Stomach (tissue), 9 donors: ENCODE results near the gene HUNK. TPM values are rescaled to one million over a fixed set of nuclear protein-coding genes. Genes with fewer than 3 reads are reported as not detected.

ENCODE experiments used
- DNase-seq, 2 donors: peaks; one replicate each; pipeline versions ENCODE4 v3.0.0 to v3.0.0-alpha.2; 2013 to 2019
- H3K27ac ChIP-seq, 5 donors: fragments of 200-600 bp in 4 of 5; sonication (generic) in 4 of 5; one replicate each; pipeline ENCODE4 v1.5.1; 2013 to 2019; ENCODE audit warnings: mild to moderate bottlenecking in 1 of 5, moderate library complexity in 1 of 5
- H3K27me3 ChIP-seq, 3 donors: fragments of 200-600 bp; sonication (generic); one replicate each; pipeline ENCODE4 v1.5.1; 2017 to 2019; ENCODE audit warnings: mixed run types in 1 of 3
- H3K36me3 ChIP-seq, 4 donors: fragments of 200-600 bp; sonication (generic); 1 replicate in 3 of 4; 2 replicates in 1 of 4; pipeline ENCODE4 v1.5.1; 2016 to 2019
- H3K4me1 ChIP-seq, 4 donors: fragments of 200-600 bp; sonication (generic); one replicate each; pipeline ENCODE4 v1.5.1; 2016 to 2019
- H3K4me3 ChIP-seq, 4 donors: fragments of 200-600 bp; sonication (generic) in 3 of 4; one replicate each; pipeline ENCODE4 v1.5.1; 2016 to 2019; ENCODE audit warnings: mild to moderate bottlenecking in 1 of 4
- H3K9me3 ChIP-seq, 4 donors: fragments of 200-600 bp; sonication (generic); one replicate each; pipeline ENCODE4 v1.5.1; 2016 to 2019
- EP300 ChIP-seq: sonication (generic); formaldehyde crosslinking; IDR thresholded peaks from one replicate; pipeline ENCODE4 v1.6.1; 2017; ENCODE audit warnings: antibody characterized with exemption
- POLR2A ChIP-seq, 4 donors: fragments of 450-650 bp; IDR thresholded peaks; one replicate each; pipeline ENCODE4 v1.6.1; 2016; ENCODE audit warnings: antibody characterized with exemption in 4 of 4, control low read depth in 2 of 4, mild to moderate bottlenecking in 1 of 4, moderate library complexity in 1 of 4
- POLR2AphosphoS5 ChIP-seq, 3 donors: sonication (generic); formaldehyde crosslinking; IDR thresholded peaks; one replicate each; pipeline ENCODE4 v1.6.1; 2016; ENCODE audit warnings: antibody characterized with exemption in 3 of 3
- WGBS, 5 donors: extraction: QIAGEN DNeasy Blood & Tissue Kit in 3 of 5; methylation state at CpG; one replicate each; pipeline versions ENCODE4 v1.1.5 to v1.1.7; 2013 to 2018; 5-methylcytosine and 5-hydroxymethylcytosine counted together
- intact Hi-C: fragments of 100-400 bp; cut with DNase I; formaldehyde crosslinking; loops from one replicate; pipeline ENCODE4 v1.15.1; 2023; ENCODE audit warnings: low total_unique reads
- polyA plus RNA-seq, 3 donors: library from polyadenylated mRNA; stranded (reverse); fragments of 200-250 nt; gene quantifications; one replicate each; pipeline ENCODE4 v1.2.3, GENCODE V29; 2013
- total RNA-seq, 5 donors: library from RNA; depleted of rRNA; stranded (reverse); fragments of >200 nt; gene quantifications; one replicate each; pipeline versions ENCODE4 v1.1.0 to v1.2.3, GENCODE V29; 2014 to 2016
- TF ChIP-seq, protein P1 (sequence below), 7 experiments: fragments of 450-650 bp in 4 of 7; fragments of 200-600 bp in 3 of 7; sonication (generic) in 3 of 7; IDR thresholded peaks; one replicate each; pipeline ENCODE4 v1.5.1; 2016 to 2019; ENCODE audit warnings: antibody characterized with exemption in 7 of 7, control low read depth in 2 of 7, mild to moderate bottlenecking in 1 of 7
- donor health status: healthy with polysubstance abuse.
- donor health status: Bipolar disorder and iron deficiency.
- donor health status: healthy.

Gene HUNK
- total and polyA plus RNA-seq, 8 donors = 0.13 to 4.1 (median 1.3) TPM; not detected in 2

DNA sequence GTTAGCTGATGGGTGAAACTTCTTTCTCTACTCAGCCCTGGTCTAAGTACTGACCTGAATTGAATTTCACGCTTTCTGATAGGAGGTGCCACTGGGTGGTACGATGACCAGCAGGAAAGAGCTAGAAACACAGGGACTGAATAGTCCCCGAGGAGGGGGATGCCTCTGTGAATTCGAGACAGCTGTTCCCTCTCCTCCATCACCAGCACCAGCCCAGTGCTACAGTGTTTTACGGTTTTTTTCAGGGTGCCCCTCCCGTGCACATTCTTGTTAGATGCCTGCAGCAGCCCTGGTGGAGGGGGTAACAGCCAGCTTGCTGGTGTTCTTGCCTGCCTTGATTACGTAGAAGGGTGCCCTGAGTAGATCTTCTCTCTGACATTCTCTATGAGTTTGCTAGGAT is 7.1 kb downstream of the HUNK start:
- intact Hi-C loops = no loop called here
- no peak for DNase-seq
- Histone ChIP-seq H3K4me1 (peaks cover 0 to 19% (median under 1%) of the 10 kb centered on the region in 4 donors), H3K4me3 (no peak overlapping the region), H3K9me3 (no peaks in the 10 kb centered on the region), H3K27ac (no peak overlapping the region), H3K36me3 (no peaks in the 10 kb centered on the region), H3K27me3 (peaks cover 0 to 14% (median 0%) of the 10 kb centered on the region in 3 donors)
- TF ChIP-seq EP300 (no peak), POLR2AphosphoS5 (IDR thresholded peaks at IDR 0.05) (no peak), POLR2A (IDR thresholded peaks at IDR 0.05) (no peak)
- TF ChIP-seq, protein P1, sequence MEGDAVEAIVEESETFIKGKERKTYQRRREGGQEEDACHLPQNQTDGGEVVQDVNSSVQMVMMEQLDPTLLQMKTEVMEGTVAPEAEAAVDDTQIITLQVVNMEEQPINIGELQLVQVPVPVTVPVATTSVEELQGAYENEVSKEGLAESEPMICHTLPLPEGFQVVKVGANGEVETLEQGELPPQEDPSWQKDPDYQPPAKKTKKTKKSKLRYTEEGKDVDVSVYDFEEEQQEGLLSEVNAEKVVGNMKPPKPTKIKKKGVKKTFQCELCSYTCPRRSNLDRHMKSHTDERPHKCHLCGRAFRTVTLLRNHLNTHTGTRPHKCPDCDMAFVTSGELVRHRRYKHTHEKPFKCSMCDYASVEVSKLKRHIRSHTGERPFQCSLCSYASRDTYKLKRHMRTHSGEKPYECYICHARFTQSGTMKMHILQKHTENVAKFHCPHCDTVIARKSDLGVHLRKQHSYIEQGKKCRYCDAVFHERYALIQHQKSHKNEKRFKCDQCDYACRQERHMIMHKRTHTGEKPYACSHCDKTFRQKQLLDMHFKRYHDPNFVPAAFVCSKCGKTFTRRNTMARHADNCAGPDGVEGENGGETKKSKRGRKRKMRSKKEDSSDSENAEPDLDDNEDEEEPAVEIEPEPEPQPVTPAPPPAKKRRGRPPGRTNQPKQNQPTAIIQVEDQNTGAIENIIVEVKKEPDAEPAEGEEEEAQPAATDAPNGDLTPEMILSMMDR (IDR thresholded peaks at IDR 0.05) = no peak
- 66 to 88% (median 78%) methylated on average over 7 of the region's 7 CpGs for whole genome bisulfite sequencing, 5 donors

DNA sequence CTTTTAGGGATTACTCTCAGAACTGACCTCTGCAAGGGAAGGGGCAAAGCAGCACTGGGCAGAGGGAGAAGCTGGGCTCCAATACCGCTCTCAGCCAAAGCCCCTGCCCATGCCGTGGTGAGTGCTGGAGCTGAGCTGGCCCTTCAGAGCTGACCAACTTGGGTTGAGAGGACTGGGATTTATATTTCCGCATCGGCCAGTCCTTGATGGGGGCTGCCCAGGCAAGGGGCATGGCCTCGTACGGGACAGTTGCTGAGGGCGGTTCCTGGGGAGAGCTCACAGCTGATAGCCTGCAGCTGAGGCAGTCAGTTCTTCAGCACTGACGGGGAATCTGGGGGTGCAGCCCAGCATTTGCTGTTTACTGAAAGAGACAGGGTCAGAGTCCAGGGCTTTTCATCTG is 8.0 kb downstream of the HUNK start:
- H3K4me3 ChIP-seq = no peak overlapping the region
- peaks cover 0 to 12% (median 0%) of the 10 kb centered on the region in 4 donors for H3K4me1 ChIP-seq
- peaks cover 0 to 5% (median 0%) of the 10 kb centered on the region in 3 donors for H3K27me3 ChIP-seq
- WGBS, 5 donors = 83 to 92% (median 86%) methylated on average over 5 to 8 of the region's 8 CpGs
- no peaks in the 10 kb centered on the region for H3K36me3 ChIP-seq
- no peaks in the 10 kb centered on the region for H3K9me3 ChIP-seq
- H3K27ac ChIP-seq = no peak overlapping the region
- intact Hi-C loops = no loop called here
- DNase-seq = no peak
- TF ChIP-seq, protein P1 (IDR thresholded peaks at IDR 0.05) = no peak
- TF ChIP-seq POLR2AphosphoS5 (IDR thresholded peaks at IDR 0.05) = no peak
- no peak for TF ChIP-seq POLR2A (IDR thresholded peaks at IDR 0.05)
- no peak for TF ChIP-seq EP300

DNA sequence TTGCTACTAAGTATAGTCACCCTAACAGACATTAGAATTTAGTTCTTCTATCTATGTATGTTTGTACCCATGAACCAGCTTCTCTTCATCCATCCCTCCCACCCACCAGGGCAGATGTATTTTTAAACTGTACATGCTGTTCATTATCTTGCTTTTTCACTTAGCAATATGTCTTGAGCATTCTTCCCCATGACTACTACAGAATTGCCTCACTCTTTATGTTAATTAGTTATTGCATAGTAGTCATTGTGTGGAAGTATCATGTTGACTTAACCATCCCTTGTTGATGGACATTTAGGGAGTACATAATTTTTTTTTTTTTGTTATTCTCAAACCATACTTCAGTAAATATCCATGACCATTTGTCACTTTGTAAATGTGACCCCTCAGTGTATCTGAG is 9.9 kb downstream of the HUNK start:
- H3K4me3 ChIP-seq = no peak overlapping the region
- intact Hi-C loops = no loop called here
- H3K27me3 ChIP-seq = peaks cover 0 to 8% (median 0%) of the 10 kb centered on the region in 3 donors
- no peak for DNase-seq
- peaks cover 0 to 12% (median 0%) of the 10 kb centered on the region in 4 donors for H3K4me1 ChIP-seq
- no peaks in the 10 kb centered on the region for H3K9me3 ChIP-seq
- H3K27ac ChIP-seq = no peak overlapping the region
- no peak for TF ChIP-seq EP300
- TF ChIP-seq, protein P1 (IDR thresholded peaks at IDR 0.05) = no peak
- no peak for TF ChIP-seq POLR2AphosphoS5 (IDR thresholded peaks at IDR 0.05)
- TF ChIP-seq POLR2A (IDR thresholded peaks at IDR 0.05) = no peak
- H3K36me3 ChIP-seq = no peaks in the 10 kb centered on the region

DNA sequence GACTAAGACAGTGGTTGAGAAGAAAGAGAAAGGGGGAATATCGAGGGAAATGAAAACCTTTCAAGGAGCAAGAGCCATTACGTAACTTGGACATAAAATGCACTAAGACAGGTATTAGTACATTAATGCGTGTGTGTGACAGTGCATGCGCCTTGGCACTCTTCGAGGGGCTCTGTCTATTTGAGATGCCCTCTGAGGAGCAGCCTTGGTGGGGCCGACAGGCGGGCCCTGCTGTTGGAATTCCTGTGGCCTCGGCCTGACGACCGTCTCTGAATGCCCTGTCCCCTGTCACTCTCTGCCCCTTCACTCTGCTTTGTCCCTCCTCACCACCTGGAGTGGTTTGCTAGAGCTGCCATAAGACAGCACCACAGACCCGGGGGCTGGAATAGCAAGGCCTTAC is 12.3 kb downstream of the HUNK start:
- 93 to 96% (median 95%) methylated on average over 11 of the region's 11 CpGs for WGBS, 5 donors
- intact Hi-C loops = no loop called here

More for the DNA sequence above, 12.3 kb downstream of the HUNK start:
- Histone ChIP-seq H3K27ac (no peak overlapping the region), H3K9me3 (no peaks in the 10 kb centered on the region), H3K36me3 (no peaks in the 10 kb centered on the region), H3K4me3 (no peak overlapping the region), H3K27me3 (peaks cover 0 to 8% (median 0%) of the 10 kb centered on the region in 3 donors), H3K4me1 (peaks cover 0 to 10% (median 0%) of the 10 kb centered on the region in 4 donors)
- TF ChIP-seq POLR2A (IDR thresholded peaks at IDR 0.05) = no peak
- no peak for TF ChIP-seq POLR2AphosphoS5 (IDR thresholded peaks at IDR 0.05)
- TF ChIP-seq EP300 = no peak
- TF ChIP-seq, protein P1 (IDR thresholded peaks at IDR 0.05) = no peak
- no peak for DNase-seq
